PFSK-1 (cell line): Measurements from ENCODE around the gene KREMEN2.

ENCODE experiments used
- FOXP2 ChIP-seq: optimal IDR thresholded peaks from 2 replicates; pipeline ENCODE3; 2011; ENCODE audit warnings: borderline replicate concordance, control low read depth, inconsistent platforms; ENCODE audit not compliant: insufficient read depth; ENCODE audit errors: extremely low read length, extremely low read depth
- POLR2AphosphoS5 ChIP-seq: IDR thresholded peaks from 2 replicates; pipeline ENCODE4 v1.6.1; 2012; ENCODE audit warnings: low read depth, mild to moderate bottlenecking, control low read depth, low read length, moderate library complexity
- REST ChIP-seq, 2 experiments: IDR thresholded peaks; 2 replicates each; pipeline versions ENCODE4 v1.6.1 to v1.8.0; 2011 to 2012; ENCODE audit warnings: low read depth in 2 of 2, low read length in 2 of 2, control low read depth in 1 of 2, inconsistent platforms in 1 of 2, mild to moderate bottlenecking in 1 of 2, moderate library complexity in 1 of 2; ENCODE audit not compliant: insufficient read depth in 1 of 2
- SIN3A ChIP-seq: IDR thresholded peaks from 2 replicates; pipeline ENCODE4 v1.6.1; 2012; ENCODE audit warnings: mild to moderate bottlenecking, low read length, moderate library complexity, borderline replicate concordance; ENCODE audit not compliant: insufficient read depth
- TAF1 ChIP-seq: IDR thresholded peaks from 2 replicates; pipeline ENCODE4 v1.6.1; 2012; ENCODE audit warnings: low read length, control low read depth, borderline replicate concordance; ENCODE audit not compliant: insufficient read depth

- TF ChIP-seq REST (IDR thresholded peaks at IDR 0.05; ENCODE audit: insufficient read depth in 1 of 2, low read depth in 2 of 2, low read length in 2 of 2): no peak
- TF ChIP-seq TAF1: no peak
- TF ChIP-seq POLR2AphosphoS5: no peak
- TF ChIP-seq SIN3A: no peak
- TF ChIP-seq FOXP2: no peak
Observed at GRCh38 chr16:2949705-2950352, 14.2 kb upstream of the KREMEN2 start.
